ENCODE data around the gene WDR7.

DNA sequence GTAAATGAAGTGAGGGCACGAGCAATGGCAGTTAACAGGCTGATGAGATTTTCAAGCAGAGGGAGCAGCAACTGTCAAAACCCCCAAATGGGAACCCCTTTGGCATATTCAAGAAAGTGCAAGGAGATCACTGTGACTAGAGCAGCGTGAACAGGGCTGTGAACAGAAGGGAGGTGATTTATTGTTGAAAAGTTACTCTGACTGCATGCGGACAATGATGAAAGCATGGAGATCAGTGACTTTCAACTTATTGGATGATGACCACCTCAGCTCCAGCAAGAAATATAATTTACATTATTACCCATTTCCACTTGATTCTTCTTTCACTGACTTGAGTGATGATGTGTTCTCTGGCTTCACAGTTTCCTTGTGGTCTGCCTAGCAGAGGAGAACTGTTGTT, 308.0 kb downstream of the WDR7 start:
- no peak for TF ChIP-seq EP300 (IDR thresholded peaks at IDR 0.05)
- no peak for TF ChIP-seq POLR2A (IDR thresholded peaks at IDR 0.05)
- TF ChIP-seq CTCF (IDR thresholded peaks at IDR 0.05), result no peak
